ENCODE data around the gene PKDCC. TPM values are rescaled to one million over a fixed set of nuclear protein-coding genes. Genes with fewer than 3 reads are reported as not detected.

Gene PKDCC
- total and polyA plus RNA-seq, 2 of the 13 experiments (the other 11 are each of a cell fraction or from before 2014, with no cell fraction given) = 52.6 to 58.8 TPM

DNA sequence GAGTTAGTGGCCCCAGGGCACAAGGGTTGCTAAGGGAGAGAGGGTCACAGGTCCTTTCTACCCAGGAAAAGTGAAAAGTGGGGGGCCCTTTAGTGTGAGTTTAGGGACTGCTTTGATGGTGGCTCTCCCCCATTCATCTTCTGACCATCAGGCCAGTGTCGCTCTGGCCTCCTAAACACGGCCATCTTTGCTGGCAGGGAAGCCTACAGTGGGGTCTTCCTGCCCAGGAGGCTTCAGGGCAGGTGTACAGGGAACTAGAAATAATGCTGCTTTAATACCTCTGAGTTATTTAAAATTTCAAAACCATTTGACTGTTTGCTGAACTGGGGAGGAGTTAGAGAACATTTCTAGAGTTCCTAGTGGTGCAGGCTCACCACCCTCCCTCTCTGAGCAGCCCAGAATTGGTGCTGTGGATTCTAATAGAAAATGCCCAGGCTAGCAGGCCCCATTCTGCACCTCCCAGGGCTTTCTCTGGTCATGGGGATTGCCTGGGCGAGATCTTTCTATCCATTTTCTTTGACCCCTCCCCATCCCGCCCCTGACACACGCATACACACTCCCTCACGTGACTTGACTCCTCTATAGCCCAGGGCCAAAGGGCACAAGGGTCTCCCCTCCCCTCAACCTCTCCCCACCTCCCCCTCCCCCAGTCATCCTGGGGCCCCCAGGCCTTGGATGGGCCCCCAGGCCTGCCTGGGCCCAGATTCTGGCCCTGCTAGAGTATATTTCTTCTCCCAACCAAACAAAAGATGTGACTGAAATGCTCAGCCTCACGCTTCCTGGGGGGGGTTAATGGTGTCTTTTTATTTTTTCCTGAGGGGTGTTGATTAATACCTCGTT lies 3.1 kb downstream of the PKDCC start:
- H3K4me2 ChIP-seq (ENCODE audit: low read depth, low read length) = peak overlapping the region; percentile 99
- H3K4me1 ChIP-seq (ENCODE audit: insufficient read depth, low read length) = peaks cover 88% of the 10 kb centered on the region
- H3K27ac ChIP-seq (ENCODE audit: extremely low read length, insufficient read depth, low read length) = peak overlapping the region; percentile 24
- FAIRE-seq (peak; percentile 36), DNase-seq (ENCODE audit: low spot score) (peak; percentile 44), ATAC-seq (no peak)
- H3K27me3 ChIP-seq (ENCODE audit: control insufficient read depth in 1 of 2, insufficient read depth in 2 of 2, low read length in 2 of 2) = peaks cover 0 to 14% of the 10 kb centered on the region in 2 experiments; a peak in 1 of 5 replicates
- 62% methylated on average over 8 of the region's 8 CpGs for WGBS (ENCODE audit: low lambda C conversion rate)
- peaks cover 34% of the 10 kb centered on the region for H3K79me2 ChIP-seq (ENCODE audit: insufficient read depth, low read length)
- peaks cover 0 to 5% of the 10 kb centered on the region in 2 experiments; a peak in 2 of 5 replicates for H3K36me3 ChIP-seq (replicated peaks in 1 of 2; ENCODE audit: control insufficient read depth in 1 of 2, insufficient read depth in 2 of 2, low read length in 2 of 2)
- H3K4me3 ChIP-seq (replicated peaks in 1 of 3; ENCODE audit: insufficient read depth in 1 of 3, low read depth in 2 of 3, low read length in 3 of 3) = peak overlapping the region; percentile 69 to 95 (median 90); a peak in 5 of 6 replicates
- no peak overlapping the region for H2AFZ ChIP-seq (ENCODE audit: low read length)
- H3K9ac ChIP-seq (ENCODE audit: insufficient read depth, low read depth, low read length) = peak overlapping the region; percentile 75
- BruUV-seq (replicated peaks) = no TSS peak
- intact Hi-C loops (cut with micrococcal nuclease; ENCODE audit: unreplicated experiment) (no loop called here), in situ Hi-C loops (cut with HindIII; ENCODE audit: extremely low pct_ligation_motif_present, low pct_unique_long_range_greater_than_20kb) (no loop called here)
- CTCF ChIA-PET (ENCODE audit: low intra/inter-chr PET ratio, low total read pairs) = no interaction called here
- no peaks in the 10 kb centered on the region for H3K9me3 ChIP-seq (ENCODE audit: low read length)
- peaks cover 7% of the 10 kb centered on the region for H4K20me1 ChIP-seq (ENCODE audit: insufficient read depth, low read length)
- POLR2A ChIA-PET = interaction anchor here (1.1 to 6.7 kb wide), 2 partner anchors 8 to 18 kb away, joined by 4 to 203 read pairs; no protein-coding TSS in a partner anchor
- peak; percentile 24; the same call in 1 of the 2 replicates for TF ChIP-seq TBX3 (IDR thresholded peaks at IDR 0.05; ENCODE audit: borderline replicate concordance)
- TF ChIP-seq FIP1L1 (IDR thresholded peaks at IDR 0.05; ENCODE audit: borderline replicate concordance, insufficient read depth, low read depth, low read length) = no peak
- TF ChIP-seq SP5 (CRISPR knock-in tag; IDR thresholded peaks at IDR 0.05; ENCODE audit: borderline replicate concordance, low read depth) = no peak
- TF ChIP-seq, protein P1, sequence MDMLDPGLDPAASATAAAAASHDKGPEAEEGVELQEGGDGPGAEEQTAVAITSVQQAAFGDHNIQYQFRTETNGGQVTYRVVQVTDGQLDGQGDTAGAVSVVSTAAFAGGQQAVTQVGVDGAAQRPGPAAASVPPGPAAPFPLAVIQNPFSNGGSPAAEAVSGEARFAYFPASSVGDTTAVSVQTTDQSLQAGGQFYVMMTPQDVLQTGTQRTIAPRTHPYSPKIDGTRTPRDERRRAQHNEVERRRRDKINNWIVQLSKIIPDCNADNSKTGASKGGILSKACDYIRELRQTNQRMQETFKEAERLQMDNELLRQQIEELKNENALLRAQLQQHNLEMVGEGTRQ (IDR thresholded peaks at IDR 0.05; ENCODE audit: low read depth, low read length) = no peak
- TF ChIP-seq, protein P1 (CRISPR knock-in tag; IDR thresholded peaks at IDR 0.05; ENCODE audit: borderline replicate concordance) = 0 out of 2 replicates have a peak, but pooled peaks have one; percentile 43
- TF ChIP-seq, protein P2, sequence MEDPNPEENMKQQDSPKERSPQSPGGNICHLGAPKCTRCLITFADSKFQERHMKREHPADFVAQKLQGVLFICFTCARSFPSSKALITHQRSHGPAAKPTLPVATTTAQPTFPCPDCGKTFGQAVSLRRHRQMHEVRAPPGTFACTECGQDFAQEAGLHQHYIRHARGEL (CRISPR knock-in tag; IDR thresholded peaks at IDR 0.05) = no peak
- no peak for TF ChIP-seq KAT7 (CRISPR knock-in tag; IDR thresholded peaks at IDR 0.05; ENCODE audit: borderline replicate concordance)
- no peak for TF ChIP-seq KDM2A (CRISPR knock-in tag; IDR thresholded peaks at IDR 0.05; ENCODE audit: borderline replicate concordance, low read depth)
- TF ChIP-seq, protein P3, sequence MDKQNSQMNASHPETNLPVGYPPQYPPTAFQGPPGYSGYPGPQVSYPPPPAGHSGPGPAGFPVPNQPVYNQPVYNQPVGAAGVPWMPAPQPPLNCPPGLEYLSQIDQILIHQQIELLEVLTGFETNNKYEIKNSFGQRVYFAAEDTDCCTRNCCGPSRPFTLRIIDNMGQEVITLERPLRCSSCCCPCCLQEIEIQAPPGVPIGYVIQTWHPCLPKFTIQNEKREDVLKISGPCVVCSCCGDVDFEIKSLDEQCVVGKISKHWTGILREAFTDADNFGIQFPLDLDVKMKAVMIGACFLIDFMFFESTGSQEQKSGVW (CRISPR knock-in tag; IDR thresholded peaks at IDR 0.05; ENCODE audit: borderline replicate concordance) = no peak
- TF ChIP-seq ZNF577 (CRISPR knock-in tag; IDR thresholded peaks at IDR 0.05; ENCODE audit: borderline replicate concordance, low read depth) = no peak
- TF ChIP-seq, protein P4, sequence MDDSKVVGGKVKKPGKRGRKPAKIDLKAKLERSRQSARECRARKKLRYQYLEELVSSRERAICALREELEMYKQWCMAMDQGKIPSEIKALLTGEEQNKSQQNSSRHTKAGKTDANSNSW (CRISPR knock-in tag; IDR thresholded peaks at IDR 0.05; ENCODE audit: borderline replicate concordance) = no peak
- TF ChIP-seq, protein P5, sequence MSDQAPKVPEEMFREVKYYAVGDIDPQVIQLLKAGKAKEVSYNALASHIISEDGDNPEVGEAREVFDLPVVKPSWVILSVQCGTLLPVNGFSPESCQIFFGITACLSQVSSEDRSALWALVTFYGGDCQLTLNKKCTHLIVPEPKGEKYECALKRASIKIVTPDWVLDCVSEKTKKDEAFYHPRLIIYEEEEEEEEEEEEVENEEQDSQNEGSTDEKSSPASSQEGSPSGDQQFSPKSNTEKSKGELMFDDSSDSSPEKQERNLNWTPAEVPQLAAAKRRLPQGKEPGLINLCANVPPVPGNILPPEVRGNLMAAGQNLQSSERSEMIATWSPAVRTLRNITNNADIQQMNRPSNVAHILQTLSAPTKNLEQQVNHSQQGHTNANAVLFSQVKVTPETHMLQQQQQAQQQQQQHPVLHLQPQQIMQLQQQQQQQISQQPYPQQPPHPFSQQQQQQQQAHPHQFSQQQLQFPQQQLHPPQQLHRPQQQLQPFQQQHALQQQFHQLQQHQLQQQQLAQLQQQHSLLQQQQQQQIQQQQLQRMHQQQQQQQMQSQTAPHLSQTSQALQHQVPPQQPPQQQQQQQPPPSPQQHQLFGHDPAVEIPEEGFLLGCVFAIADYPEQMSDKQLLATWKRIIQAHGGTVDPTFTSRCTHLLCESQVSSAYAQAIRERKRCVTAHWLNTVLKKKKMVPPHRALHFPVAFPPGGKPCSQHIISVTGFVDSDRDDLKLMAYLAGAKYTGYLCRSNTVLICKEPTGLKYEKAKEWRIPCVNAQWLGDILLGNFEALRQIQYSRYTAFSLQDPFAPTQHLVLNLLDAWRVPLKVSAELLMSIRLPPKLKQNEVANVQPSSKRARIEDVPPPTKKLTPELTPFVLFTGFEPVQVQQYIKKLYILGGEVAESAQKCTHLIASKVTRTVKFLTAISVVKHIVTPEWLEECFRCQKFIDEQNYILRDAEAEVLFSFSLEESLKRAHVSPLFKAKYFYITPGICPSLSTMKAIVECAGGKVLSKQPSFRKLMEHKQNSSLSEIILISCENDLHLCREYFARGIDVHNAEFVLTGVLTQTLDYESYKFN (CRISPR knock-in tag; conservative IDR thresholded peaks at IDR 0.05) = peak; percentile 38; the same call in 1 of the 2 replicates
- no peak for TF ChIP-seq YEATS4 (CRISPR knock-in tag; IDR thresholded peaks at IDR 0.05; ENCODE audit: borderline replicate concordance)
- no peak for TF ChIP-seq U2AF2 (IDR thresholded peaks at IDR 0.05; ENCODE audit: low read depth, low read length)

Data from HepG2 (cell line).